Measurements from ENCODE around the gene P2RX7.
"Not testable (repeated sequence)": the region's sequence is repeated elsewhere in the genome, so short reads cannot be mapped to it uniquely, and the experiment has no call there.

The P2RX7 gene

GRCh38 chr12:121145221-121145620, 12.5 kb downstream of the P2RX7 start:
- no peak overlapping the region for H3K4me3 ChIP-seq (IDR thresholded peaks at IDR 0.05; ENCODE audit: insufficient read depth, low read depth, low read length)
- no peak overlapping the region for H2AFZ ChIP-seq (ENCODE audit: low read depth)
- no peak overlapping the region for H3K9ac ChIP-seq
- H3K27me3 ChIP-seq (ENCODE audit: insufficient read depth, low read depth): no peaks in the 10 kb centered on the region
- H3K36me3 ChIP-seq (ENCODE audit: insufficient read depth): no peaks in the 10 kb centered on the region
- TF ChIP-seq, protein P1, sequence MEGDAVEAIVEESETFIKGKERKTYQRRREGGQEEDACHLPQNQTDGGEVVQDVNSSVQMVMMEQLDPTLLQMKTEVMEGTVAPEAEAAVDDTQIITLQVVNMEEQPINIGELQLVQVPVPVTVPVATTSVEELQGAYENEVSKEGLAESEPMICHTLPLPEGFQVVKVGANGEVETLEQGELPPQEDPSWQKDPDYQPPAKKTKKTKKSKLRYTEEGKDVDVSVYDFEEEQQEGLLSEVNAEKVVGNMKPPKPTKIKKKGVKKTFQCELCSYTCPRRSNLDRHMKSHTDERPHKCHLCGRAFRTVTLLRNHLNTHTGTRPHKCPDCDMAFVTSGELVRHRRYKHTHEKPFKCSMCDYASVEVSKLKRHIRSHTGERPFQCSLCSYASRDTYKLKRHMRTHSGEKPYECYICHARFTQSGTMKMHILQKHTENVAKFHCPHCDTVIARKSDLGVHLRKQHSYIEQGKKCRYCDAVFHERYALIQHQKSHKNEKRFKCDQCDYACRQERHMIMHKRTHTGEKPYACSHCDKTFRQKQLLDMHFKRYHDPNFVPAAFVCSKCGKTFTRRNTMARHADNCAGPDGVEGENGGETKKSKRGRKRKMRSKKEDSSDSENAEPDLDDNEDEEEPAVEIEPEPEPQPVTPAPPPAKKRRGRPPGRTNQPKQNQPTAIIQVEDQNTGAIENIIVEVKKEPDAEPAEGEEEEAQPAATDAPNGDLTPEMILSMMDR (conservative IDR thresholded peaks at IDR 0.05; ENCODE audit: low read depth, low read length): no peak
- no peak overlapping the region for H3K27ac ChIP-seq
- no peaks in the 10 kb centered on the region for H3K4me1 ChIP-seq (ENCODE audit: low read depth, poor library complexity, severe bottlenecking)
- no peaks in the 10 kb centered on the region for H3K79me2 ChIP-seq (ENCODE audit: insufficient read depth, low read depth)
- H4K20me1 ChIP-seq (ENCODE audit: insufficient read depth): no peaks in the 10 kb centered on the region
- H3K4me2 ChIP-seq: no peak overlapping the region

DNA sequence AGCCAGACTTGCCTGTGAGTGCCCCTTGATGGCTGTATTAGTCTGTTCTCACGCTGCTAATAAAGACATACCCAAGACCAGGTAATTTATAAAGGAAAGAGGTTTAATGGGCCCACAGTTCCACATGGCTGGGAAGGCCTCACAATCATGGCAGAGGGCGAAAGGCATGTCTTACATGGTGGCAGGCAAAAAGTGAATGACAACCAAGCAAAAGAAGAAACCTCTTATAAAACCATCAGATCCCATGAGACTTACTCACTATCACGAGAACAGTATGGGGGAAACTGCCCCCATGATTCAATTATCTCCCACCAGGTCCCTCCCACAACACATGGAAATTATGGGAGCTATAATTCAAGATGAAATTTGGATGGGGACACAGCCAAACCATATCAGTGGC, 16.6 kb downstream of the P2RX7 start:
- not testable (repeated sequence) for H3K27ac ChIP-seq; H4K20me1 ChIP-seq (ENCODE audit: insufficient read depth); H3K79me2 ChIP-seq (ENCODE audit: insufficient read depth, low read depth); H3K27me3 ChIP-seq (ENCODE audit: insufficient read depth, low read depth); H3K4me3 ChIP-seq (IDR thresholded peaks at IDR 0.05; ENCODE audit: insufficient read depth, low read depth, low read length); H3K36me3 ChIP-seq (ENCODE audit: insufficient read depth); H3K4me1 ChIP-seq (ENCODE audit: low read depth, poor library complexity, severe bottlenecking); H3K4me2 ChIP-seq; H2AFZ ChIP-seq (ENCODE audit: low read depth); H3K9ac ChIP-seq

- TF ChIP-seq, protein P1 (conservative IDR thresholded peaks at IDR 0.05; ENCODE audit: low read depth, low read length): no peak
- Histone ChIP-seq H3K4me2 (no peak overlapping the region), H2AFZ (ENCODE audit: low read depth) (no peak overlapping the region), H3K9ac (no peak overlapping the region), H3K4me1 (ENCODE audit: low read depth, poor library complexity, severe bottlenecking) (no peaks in the 10 kb centered on the region), H3K27ac (no peak overlapping the region), H3K27me3 (ENCODE audit: insufficient read depth, low read depth) (no peaks in the 10 kb centered on the region), H3K79me2 (ENCODE audit: insufficient read depth, low read depth) (no peaks in the 10 kb centered on the region), H3K36me3 (ENCODE audit: insufficient read depth) (no peaks in the 10 kb centered on the region), H4K20me1 (ENCODE audit: insufficient read depth) (no peaks in the 10 kb centered on the region), H3K4me3 (IDR thresholded peaks at IDR 0.05; ENCODE audit: insufficient read depth, low read depth, low read length) (no peak overlapping the region)
These were observed 22.2 kb downstream of the P2RX7 start for GRCh38 chr12:121154793-121155375.

DNA sequence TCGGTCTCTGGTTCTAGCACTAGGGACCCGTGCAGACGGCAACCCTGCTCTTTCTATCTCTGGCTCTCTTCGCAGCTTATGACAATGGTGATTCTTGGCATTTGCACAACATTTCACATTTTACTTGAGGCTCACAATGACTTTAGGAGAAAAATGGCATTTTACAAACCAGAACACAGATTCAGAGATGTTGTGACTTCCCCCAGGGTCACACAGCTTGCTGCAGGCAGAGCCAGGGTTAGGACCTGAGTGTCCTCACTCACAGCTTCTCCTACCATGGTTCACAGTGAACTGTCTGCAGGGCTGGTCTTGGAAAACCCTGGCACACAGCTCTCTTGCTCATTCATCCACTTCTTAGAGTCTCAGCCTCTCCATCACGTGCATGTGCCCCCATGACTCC, 23.7 kb downstream of the P2RX7 start:
- Histone ChIP-seq H3K4me1 (ENCODE audit: low read depth, poor library complexity, severe bottlenecking) (no peaks in the 10 kb centered on the region), H3K27me3 (ENCODE audit: insufficient read depth, low read depth) (no peaks in the 10 kb centered on the region), H3K36me3 (ENCODE audit: insufficient read depth) (no peaks in the 10 kb centered on the region), H3K4me3 (IDR thresholded peaks at IDR 0.05; ENCODE audit: insufficient read depth, low read depth, low read length) (no peak overlapping the region), H2AFZ (ENCODE audit: low read depth) (no peak overlapping the region), H4K20me1 (ENCODE audit: insufficient read depth) (no peaks in the 10 kb centered on the region), H3K9ac (no peak overlapping the region), H3K4me2 (no peak overlapping the region), H3K27ac (no peak overlapping the region), H3K79me2 (ENCODE audit: insufficient read depth, low read depth) (no peaks in the 10 kb centered on the region)
- TF ChIP-seq, protein P1 (conservative IDR thresholded peaks at IDR 0.05; ENCODE audit: low read depth, low read length): no peak

GRCh38 chr12:121158085-121158484, 25.4 kb downstream of the P2RX7 start:
- Histone ChIP-seq H3K4me1 (ENCODE audit: low read depth, poor library complexity, severe bottlenecking) (no peaks in the 10 kb centered on the region), H3K79me2 (ENCODE audit: insufficient read depth, low read depth) (no peaks in the 10 kb centered on the region), H4K20me1 (ENCODE audit: insufficient read depth) (no peaks in the 10 kb centered on the region), H3K4me2 (no peak overlapping the region), H3K27ac (no peak overlapping the region), H2AFZ (ENCODE audit: low read depth) (no peak overlapping the region), H3K4me3 (IDR thresholded peaks at IDR 0.05; ENCODE audit: insufficient read depth, low read depth, low read length) (no peak overlapping the region), H3K36me3 (ENCODE audit: insufficient read depth) (no peaks in the 10 kb centered on the region), H3K9ac (no peak overlapping the region), H3K27me3 (ENCODE audit: insufficient read depth, low read depth) (no peaks in the 10 kb centered on the region)
- TF ChIP-seq, protein P1 (conservative IDR thresholded peaks at IDR 0.05; ENCODE audit: low read depth, low read length): no peak

GRCh38 chr12:121158728-121159351, 26.2 kb downstream of the P2RX7 start:
- H3K27ac ChIP-seq; H2AFZ ChIP-seq (ENCODE audit: low read depth); H3K4me3 ChIP-seq (IDR thresholded peaks at IDR 0.05; ENCODE audit: insufficient read depth, low read depth, low read length); H3K79me2 ChIP-seq (ENCODE audit: insufficient read depth, low read depth); H3K4me2 ChIP-seq; H3K9ac ChIP-seq; H3K4me1 ChIP-seq (ENCODE audit: low read depth, poor library complexity, severe bottlenecking); H3K27me3 ChIP-seq (ENCODE audit: insufficient read depth, low read depth); H3K36me3 ChIP-seq (ENCODE audit: insufficient read depth); H4K20me1 ChIP-seq (ENCODE audit: insufficient read depth): not testable (repeated sequence)
